IPS-20b (cell line): Measurements from ENCODE around the gene SSRP1.
A peak's percentile ranks its signal among the peaks of the same experiment; 100 is the strongest.

Experiments
- H3K27ac ChIP-seq: one replicate; pipeline ENCODE4 v1.5.1; 2013; ENCODE audit warnings: low read length
- H3K27me3 ChIP-seq: 2 replicates; pipeline ENCODE4 v1.6.1; 2013; ENCODE audit warnings: mild to moderate bottlenecking, low read length, inconsistent platforms; ENCODE audit not compliant: insufficient read depth
- H3K36me3 ChIP-seq: 2 replicates; pipeline ENCODE4 v1.6.1; 2013; ENCODE audit warnings: low read depth, mild to moderate bottlenecking, inconsistent platforms, low read length, moderate library complexity; ENCODE audit not compliant: insufficient read depth
- H3K4me1 ChIP-seq: 2 replicates; pipeline ENCODE4 v1.6.1; 2013; ENCODE audit warnings: mild to moderate bottlenecking, control low read depth, inconsistent platforms, low read length, moderate library complexity; ENCODE audit not compliant: insufficient read depth
- H3K4me3 ChIP-seq: 2 replicates; pipeline ENCODE4 v1.5.1; 2013; ENCODE audit warnings: mild to moderate bottlenecking, low read length, inconsistent platforms
- H3K9ac ChIP-seq: 2 replicates; pipeline ENCODE4 v1.6.1; 2013; ENCODE audit warnings: low read depth, mild to moderate bottlenecking, inconsistent platforms, low read length, moderate library complexity
- H3K9me3 ChIP-seq: 2 replicates; pipeline ENCODE4 v1.6.1; 2013; ENCODE audit warnings: mild to moderate bottlenecking, low read depth, low read length, inconsistent platforms; ENCODE audit not compliant: insufficient read depth

The SSRP1 gene

GRCh38 chr11:57335343-57336110 is at the start of gene SSRP1:
TSS of gene SSRP1 (minus strand) at chr11:57335892. CDS start at chr11:57335121, 771 bp downstream.
- Histone ChIP-seq H3K4me1 (peaks cover 14% of the 10 kb centered on the region), H3K27ac (peak within 1 kb of the TSS; percentile 72), H3K36me3 (peaks cover 45% of the 10 kb centered on the region), H3K27me3 (peaks cover 14% of the 10 kb centered on the region), H3K9ac (peak within 1 kb of the TSS; percentile 81), H3K4me3 (peak within 1 kb of the TSS; percentile 97), H3K9me3 (no peaks in the 10 kb centered on the region)

- no peak within 1 kb of the TSS for H3K4me3 ChIP-seq
- H3K36me3 ChIP-seq, result no peaks in the 10 kb centered on the region
- H3K27me3 ChIP-seq, result peaks cover 13% of the 10 kb centered on the region
- no peaks in the 10 kb centered on the region for H3K4me1 ChIP-seq
- H3K9me3 ChIP-seq, result no peaks in the 10 kb centered on the region
- no peak within 1 kb of the TSS for H3K27ac ChIP-seq
- no peak within 1 kb of the TSS for H3K9ac ChIP-seq
These were observed 45.3 kb upstream of the SSRP1 start, which contains the start of gene PRG3 for GRCh38 chr11:57380975-57381374. TSS of gene PRG3 (minus strand) at chr11:57381150. CDS start at chr11:57380708, 442 bp downstream.

- H3K27me3 ChIP-seq, result peaks cover 13% of the 10 kb centered on the region
- H3K27ac ChIP-seq, result no peak overlapping the region
- H3K9me3 ChIP-seq, result no peaks in the 10 kb centered on the region
- no peak overlapping the region for H3K9ac ChIP-seq
- no peak overlapping the region for H3K4me3 ChIP-seq
- no peaks in the 10 kb centered on the region for H3K4me1 ChIP-seq
- no peaks in the 10 kb centered on the region for H3K36me3 ChIP-seq
These were observed 44.0 kb upstream of the SSRP1 start for GRCh38 chr11:57379732-57380131.

- Histone ChIP-seq H3K9ac (no peak overlapping the region), H3K4me3 (no peak overlapping the region), H3K27me3 (peaks cover 13% of the 10 kb centered on the region), H3K4me1 (no peaks in the 10 kb centered on the region), H3K27ac (no peak overlapping the region), H3K9me3 (no peaks in the 10 kb centered on the region), H3K36me3 (no peaks in the 10 kb centered on the region)
These were observed 42.5 kb upstream of the SSRP1 start for GRCh38 chr11:57378186-57378585.

- Histone ChIP-seq H3K4me1 (no peaks in the 10 kb centered on the region), H3K27me3 (peaks cover 13% of the 10 kb centered on the region), H3K4me3 (no peak overlapping the region), H3K27ac (no peak overlapping the region), H3K9me3 (no peaks in the 10 kb centered on the region), H3K9ac (no peak overlapping the region), H3K36me3 (no peaks in the 10 kb centered on the region)
These were observed 41.4 kb upstream of the SSRP1 start for GRCh38 chr11:57377107-57377506.

GRCh38 chr11:57376095-57377090 is 40.7 kb upstream of the SSRP1 start:
- no peak overlapping the region for H3K27ac ChIP-seq
- peaks cover 13% of the 10 kb centered on the region for H3K27me3 ChIP-seq
- no peaks in the 10 kb centered on the region for H3K4me1 ChIP-seq
- H3K9ac ChIP-seq, result no peak overlapping the region
- peak overlapping the region; percentile 22; the same call in 1 of the 2 replicates for H3K4me3 ChIP-seq
- H3K36me3 ChIP-seq, result no peaks in the 10 kb centered on the region
- H3K9me3 ChIP-seq, result no peaks in the 10 kb centered on the region

GRCh38 chr11:57375490-57375889 is 39.8 kb upstream of the SSRP1 start:
- no peak overlapping the region for H3K4me3 ChIP-seq
- no peaks in the 10 kb centered on the region for H3K9me3 ChIP-seq
- no peak overlapping the region for H3K9ac ChIP-seq
- peaks cover 13% of the 10 kb centered on the region for H3K27me3 ChIP-seq
- no peaks in the 10 kb centered on the region for H3K4me1 ChIP-seq
- H3K36me3 ChIP-seq, result no peaks in the 10 kb centered on the region
- H3K27ac ChIP-seq, result no peak overlapping the region

- no peak overlapping the region for H3K4me3 ChIP-seq
- H3K36me3 ChIP-seq, result no peaks in the 10 kb centered on the region
- no peaks in the 10 kb centered on the region for H3K9me3 ChIP-seq
- H3K27ac ChIP-seq, result no peak overlapping the region
- peaks cover 13% of the 10 kb centered on the region for H3K27me3 ChIP-seq
- H3K9ac ChIP-seq, result no peak overlapping the region
- no peaks in the 10 kb centered on the region for H3K4me1 ChIP-seq
These were observed 39.3 kb upstream of the SSRP1 start for GRCh38 chr11:57374966-57375365.

GRCh38 chr11:57373146-57373545 is 37.5 kb upstream of the SSRP1 start:
- Histone ChIP-seq H3K4me3 (no peak overlapping the region), H3K9ac (no peak overlapping the region), H3K27ac (no peak overlapping the region), H3K36me3 (no peaks in the 10 kb centered on the region), H3K4me1 (no peaks in the 10 kb centered on the region), H3K9me3 (no peaks in the 10 kb centered on the region), H3K27me3 (peaks cover 13% of the 10 kb centered on the region)

- H3K27me3 ChIP-seq, result no peaks in the 10 kb centered on the region
- H3K4me3 ChIP-seq, result no peak overlapping the region
- H3K36me3 ChIP-seq, result no peaks in the 10 kb centered on the region
- peaks cover under 1% of the 10 kb centered on the region; the same call in 1 of the 2 replicates for H3K4me1 ChIP-seq
- H3K9ac ChIP-seq, result no peak overlapping the region
- no peaks in the 10 kb centered on the region for H3K9me3 ChIP-seq
- H3K27ac ChIP-seq, result no peak overlapping the region
These were observed 35.2 kb upstream of the SSRP1 start for GRCh38 chr11:57370941-57371340.

GRCh38 chr11:57370251-57370650 is 34.6 kb upstream of the SSRP1 start:
- no peaks in the 10 kb centered on the region for H3K27me3 ChIP-seq
- H3K4me3 ChIP-seq, result no peak overlapping the region
- no peak overlapping the region for H3K27ac ChIP-seq

More at GRCh38 chr11:57370251-57370650, 34.6 kb upstream of the SSRP1 start:
- Histone ChIP-seq H3K4me1 (peaks cover 8% of the 10 kb centered on the region), H3K36me3 (no peaks in the 10 kb centered on the region), H3K9ac (no peak overlapping the region), H3K9me3 (no peaks in the 10 kb centered on the region)
